ENCODE measurements around the gene SH3D19.

- TF ChIP-seq CTCF (IDR thresholded peaks at IDR 0.05), result no peak
- no peak for TF ChIP-seq EZH2phosphoT487 (IDR thresholded peaks at IDR 0.05)
Observed at GRCh38 chr4:151092488-151092887, 232.9 kb downstream of the SH3D19 start.
